ENCODE data around the gene RAD51D. TPM values are rescaled to one million over a fixed set of nuclear protein-coding genes. Genes with fewer than 3 reads are reported as not detected.

The RAD51D gene
- total and polyA plus RNA-seq, 2 donors (not counting 3 experiments of a cell fraction or from before 2014, with no cell fraction given), result 15.5 to 27.9 TPM

GRCh38 chr17:35080536-35080935 lies 39.1 kb downstream of the RAD51D start:
- H3K4me2 ChIP-seq (ENCODE audit: insufficient read depth, low read length), result no peak overlapping the region
- ChIA-PET CTCF (no interaction called here), POLR2A (no interaction called here)
- H3K9me3 ChIP-seq (replicated peaks; ENCODE audit: control insufficient read depth, insufficient read depth, low read length), result no peaks in the 10 kb centered on the region
- no peak overlapping the region for H3K27ac ChIP-seq (ENCODE audit: insufficient read depth, low read depth, low read length)
- BruUV-seq (replicated peaks), result no TSS peak
- FAIRE-seq (no peak), DNase-seq (ENCODE audit: low read depth, low spot score) (no peak)
- intact Hi-C loops (cut with micrococcal nuclease) (no loop called here), dilution Hi-C loops (cut with MboI; ENCODE audit: extremely low pct_ligation_motif_present, low sequenced_read_pairs) (no loop called here)
- H3K4me3 ChIP-seq (replicated peaks in 1 of 3; ENCODE audit: insufficient read depth in 1 of 3, low read depth in 1 of 3, low read length in 3 of 3), result no peak overlapping the region
- no peaks in the 10 kb centered on the region for H3K36me3 ChIP-seq (ENCODE audit: control insufficient read depth in 2 of 2, extremely low read depth in 1 of 2, insufficient read depth in 2 of 2, low read length in 2 of 2)
- no peak overlapping the region for H2AFZ ChIP-seq (ENCODE audit: low read depth, low read length)
- no peaks in the 10 kb centered on the region for H4K20me1 ChIP-seq (replicated peaks; ENCODE audit: control insufficient read depth, extremely low read depth, insufficient read depth, low read length)
- H3K79me2 ChIP-seq (ENCODE audit: control insufficient read depth, insufficient read depth, low read length), result peaks cover 31% of the 10 kb centered on the region
- no peaks in the 10 kb centered on the region for H3K27me3 ChIP-seq (ENCODE audit: control insufficient read depth in 2 of 2, insufficient read depth in 2 of 2, low read length in 2 of 2)
- no peak overlapping the region for H3K9ac ChIP-seq (replicated peaks; ENCODE audit: extremely low read depth, insufficient read depth, low read length)
- TF ChIP-seq FOS (IDR thresholded peaks at IDR 0.05; ENCODE audit: borderline replicate concordance, insufficient read depth, low read length) (no peak), POLR2A (IDR thresholded peaks at IDR 0.05; ENCODE audit: low read depth, low read length) (no peak), CTCF (IDR thresholded peaks at IDR 0.05; ENCODE audit: extremely low read depth in 1 of 2, insufficient read depth in 1 of 2, low read depth in 1 of 2, low read length in 2 of 2) (no peak), EZH2 (IDR thresholded peaks at IDR 0.05; ENCODE audit: borderline replicate concordance, low read depth, low read length, severe bottlenecking) (no peak), MAX (IDR thresholded peaks at IDR 0.05; ENCODE audit: insufficient read depth, insufficient read length) (no peak), GATA2 (IDR thresholded peaks at IDR 0.05; ENCODE audit: insufficient read depth, insufficient read length, low read depth, low read length) (no peak), POLR2AphosphoS5 (IDR thresholded peaks at IDR 0.05; ENCODE audit: insufficient read depth, low read depth, low read length) (no peak), JUN (IDR thresholded peaks at IDR 0.05; ENCODE audit: borderline replicate concordance, insufficient read depth, insufficient read length, low read depth) (no peak), MYC (IDR thresholded peaks at IDR 0.05; ENCODE audit: low read depth, low read length) (no peak)
- peaks cover 21% of the 10 kb centered on the region for H3K4me1 ChIP-seq (ENCODE audit: control insufficient read depth, extremely low read depth, insufficient read depth, low read length)
- no peaks in the 10 kb centered on the region for H3K9me1 ChIP-seq (replicated peaks; ENCODE audit: control insufficient read depth, extremely low read depth, insufficient read depth, low read length)

All from endothelial cell of umbilical vein (primary cell).